Stomach (tissue), 9 donors: Measurements from ENCODE around the gene GHITM. TPM values are rescaled to one million over a fixed set of nuclear protein-coding genes. Genes with fewer than 3 reads are reported as not detected.
"Not testable (repeated sequence)": the region's sequence is repeated elsewhere in the genome, so short reads cannot be mapped to it uniquely, and the experiment has no call there.

Source experiments
- DNase-seq, 2 donors: peaks; one replicate each; pipeline versions ENCODE4 v3.0.0 to v3.0.0-alpha.2; 2013 to 2019
- H3K27ac ChIP-seq, 5 donors: fragments of 200-600 bp in 4 of 5; sonication (generic) in 4 of 5; one replicate each; pipeline ENCODE4 v1.5.1; 2013 to 2019; ENCODE audit warnings: mild to moderate bottlenecking in 1 of 5, moderate library complexity in 1 of 5
- H3K27me3 ChIP-seq, 3 donors: fragments of 200-600 bp; sonication (generic); one replicate each; pipeline ENCODE4 v1.5.1; 2017 to 2019; ENCODE audit warnings: mixed run types in 1 of 3
- H3K36me3 ChIP-seq, 4 donors: fragments of 200-600 bp; sonication (generic); 1 replicate in 3 of 4; 2 replicates in 1 of 4; pipeline ENCODE4 v1.5.1; 2016 to 2019
- H3K4me1 ChIP-seq, 4 donors: fragments of 200-600 bp; sonication (generic); one replicate each; pipeline ENCODE4 v1.5.1; 2016 to 2019
- H3K4me3 ChIP-seq, 4 donors: fragments of 200-600 bp; sonication (generic) in 3 of 4; one replicate each; pipeline ENCODE4 v1.5.1; 2016 to 2019; ENCODE audit warnings: mild to moderate bottlenecking in 1 of 4
- H3K9me3 ChIP-seq, 4 donors: fragments of 200-600 bp; sonication (generic); one replicate each; pipeline ENCODE4 v1.5.1; 2016 to 2019
- CTCF ChIP-seq, 7 experiments: fragments of 450-650 bp in 4 of 7; fragments of 200-600 bp in 3 of 7; sonication (generic) in 3 of 7; IDR thresholded peaks; one replicate each; pipeline ENCODE4 v1.5.1; 2016 to 2019; ENCODE audit warnings: antibody characterized with exemption in 7 of 7, control low read depth in 2 of 7, mild to moderate bottlenecking in 1 of 7
- EP300 ChIP-seq: sonication (generic); formaldehyde crosslinking; IDR thresholded peaks from one replicate; pipeline ENCODE4 v1.6.1; 2017; ENCODE audit warnings: antibody characterized with exemption
- POLR2A ChIP-seq, 4 donors: fragments of 450-650 bp; IDR thresholded peaks; one replicate each; pipeline ENCODE4 v1.6.1; 2016; ENCODE audit warnings: antibody characterized with exemption in 4 of 4, control low read depth in 2 of 4, mild to moderate bottlenecking in 1 of 4, moderate library complexity in 1 of 4
- POLR2AphosphoS5 ChIP-seq, 3 donors: sonication (generic); formaldehyde crosslinking; IDR thresholded peaks; one replicate each; pipeline ENCODE4 v1.6.1; 2016; ENCODE audit warnings: antibody characterized with exemption in 3 of 3
- WGBS, 5 donors: extraction: QIAGEN DNeasy Blood & Tissue Kit in 3 of 5; methylation state at CpG; one replicate each; pipeline versions ENCODE4 v1.1.5 to v1.1.7; 2013 to 2018; 5-methylcytosine and 5-hydroxymethylcytosine counted together
- intact Hi-C: fragments of 100-400 bp; cut with DNase I; formaldehyde crosslinking; loops from one replicate; pipeline ENCODE4 v1.15.1; 2023; ENCODE audit warnings: low total_unique reads
- polyA plus RNA-seq, 3 donors: library from polyadenylated mRNA; stranded (reverse); fragments of 200-250 nt; gene quantifications; one replicate each; pipeline ENCODE4 v1.2.3, GENCODE V29; 2013
- total RNA-seq, 5 donors: library from RNA; depleted of rRNA; stranded (reverse); fragments of >200 nt; gene quantifications; one replicate each; pipeline versions ENCODE4 v1.1.0 to v1.2.3, GENCODE V29; 2014 to 2016
- donor health status: healthy with polysubstance abuse.
- donor health status: Bipolar disorder and iron deficiency.
- donor health status: healthy.

GHITM gene
- total and polyA plus RNA-seq, 8 donors: 17.5 to 186 (median 106) TPM

- 54 to 72% (median 70%) methylated on average over 2 of the region's 2 CpGs for WGBS, 5 donors
- H3K36me3 ChIP-seq: no peaks in the 10 kb centered on the region
- no peak overlapping the region for H3K4me3 ChIP-seq
- peaks cover 0 to 6% (median 2%) of the 10 kb centered on the region in 4 donors for H3K4me1 ChIP-seq
- no peaks in the 10 kb centered on the region for H3K9me3 ChIP-seq
- intact Hi-C loops: no loop called here
- no peak for DNase-seq
- no peaks in the 10 kb centered on the region for H3K27me3 ChIP-seq
- TF ChIP-seq EP300 (no peak), CTCF (IDR thresholded peaks at IDR 0.05) (no peak), POLR2AphosphoS5 (IDR thresholded peaks at IDR 0.05) (no peak), POLR2A (IDR thresholded peaks at IDR 0.05) (no peak)
- no peak overlapping the region for H3K27ac ChIP-seq
Observed at GRCh38 chr10:84098667-84099066, 40.6 kb upstream of the GHITM start.

- intact Hi-C loops: no loop called here
- 73 to 90% (median 85%) methylated on average over 2 of the region's 2 CpGs for WGBS, 5 donors
- Histone ChIP-seq H3K4me3 (no peak overlapping the region), H3K27me3 (no peaks in the 10 kb centered on the region), H3K9me3 (no peaks in the 10 kb centered on the region), H3K36me3 (no peaks in the 10 kb centered on the region), H3K27ac (no peak overlapping the region), H3K4me1 (peaks cover 0 to 6% (median under 1%) of the 10 kb centered on the region in 4 donors)
- no peak for DNase-seq
- TF ChIP-seq POLR2AphosphoS5 (IDR thresholded peaks at IDR 0.05) (no peak), CTCF (IDR thresholded peaks at IDR 0.05) (no peak), POLR2A (IDR thresholded peaks at IDR 0.05) (no peak), EP300 (no peak)
Observed at GRCh38 chr10:84101042-84101441, 38.3 kb upstream of the GHITM start.

GRCh38 chr10:84108797-84109196 is 30.5 kb upstream of the GHITM start:
- H3K36me3 ChIP-seq: no peaks in the 10 kb centered on the region
- TF ChIP-seq EP300: no peak
- no peak for TF ChIP-seq CTCF (IDR thresholded peaks at IDR 0.05)
- TF ChIP-seq POLR2A (IDR thresholded peaks at IDR 0.05): no peak
- no peak for TF ChIP-seq POLR2AphosphoS5 (IDR thresholded peaks at IDR 0.05)
- intact Hi-C loops: no loop called here
- no peaks in the 10 kb centered on the region for H3K4me1 ChIP-seq
- H3K27ac ChIP-seq: no peak overlapping the region
- H3K9me3 ChIP-seq: no peaks in the 10 kb centered on the region
- no peak for DNase-seq
- WGBS, 5 donors: 86 to 93% (median 89%) methylated on average over 15 to 18 of the region's 18 CpGs
- peaks cover 0 to 6% (median 0%) of the 10 kb centered on the region in 3 donors for H3K27me3 ChIP-seq
- H3K4me3 ChIP-seq: no peak overlapping the region

- DNase-seq, intact Hi-C loops, H3K36me3 ChIP-seq, H3K4me3 ChIP-seq, H3K4me1 ChIP-seq, H3K27me3 ChIP-seq, H3K27ac ChIP-seq, H3K9me3 ChIP-seq: not testable (repeated sequence)
- WGBS, 5 donors: 71 to 88% (median 75%) methylated on average over 7 to 9 of the region's 9 CpGs
Observed at GRCh38 chr10:84109772-84110171, 29.5 kb upstream of the GHITM start.

- peaks cover 0 to 15% (median 2%) of the 10 kb centered on the region in 4 donors for H3K9me3 ChIP-seq
- H3K4me3 ChIP-seq, H3K27ac ChIP-seq, DNase-seq, intact Hi-C loops, H3K4me1 ChIP-seq, H3K36me3 ChIP-seq, H3K27me3 ChIP-seq: not testable (repeated sequence)
- WGBS, 5 donors: 43 to 92% (median 82%) methylated on average over 1 of the region's 1 CpG
Observed at GRCh38 chr10:84113468-84113867, 25.8 kb upstream of the GHITM start.
